NT2/D1 (cell line): ENCODE measurements around the gene RNLS.

Source experiments
- YY1 ChIP-seq: IDR thresholded peaks from 2 replicates; pipeline ENCODE4 v1.6.1; 2011; ENCODE audit not compliant: insufficient read length, insufficient read depth
- ZNF274 ChIP-seq: IDR thresholded peaks from 2 replicates; pipeline ENCODE4 v1.6.1; 2011; ENCODE audit warnings: mild to moderate bottlenecking, low read depth, low read length

- TF ChIP-seq YY1 = no peak
- TF ChIP-seq ZNF274 = no peak
Measured at GRCh38 chr10:88461426-88461825, 121.7 kb downstream of the RNLS start.
